HS-27A (cell line): ENCODE results near the gene SORCS2.
"Not testable (repeated sequence)": the region's sequence is repeated elsewhere in the genome, so short reads cannot be mapped to it uniquely, and the experiment has no call there.

Experiments
- DNase-seq: peaks from one replicate; pipeline ENCODE4 v3.0.0-alpha.2; 2012; ENCODE audit warnings: low read depth, missing footprints

Gene SORCS2

GRCh38 chr4:7585768-7586167, 393.4 kb downstream of the SORCS2 start:
- DNase-seq, result no peak

GRCh38 chr4:7587433-7588405, 395.4 kb downstream of the SORCS2 start:
- DNase-seq, result no peak

GRCh38 chr4:7590189-7590588, 397.9 kb downstream of the SORCS2 start:
- no peak for DNase-seq

- DNase-seq, result no peak
Observed at GRCh38 chr4:7590899-7591298, 398.6 kb downstream of the SORCS2 start.

- no peak for DNase-seq
Observed at GRCh38 chr4:7591409-7592053, 399.2 kb downstream of the SORCS2 start.

GRCh38 chr4:7593646-7594412, 401.5 kb downstream of the SORCS2 start:
- DNase-seq, result no peak

GRCh38 chr4:7595934-7596461, 403.7 kb downstream of the SORCS2 start:
- DNase-seq, result no peak

GRCh38 chr4:7596918-7597606, 404.7 kb downstream of the SORCS2 start:
- DNase-seq, result no peak

- DNase-seq, result no peak
Observed at GRCh38 chr4:7598939-7599790, 406.8 kb downstream of the SORCS2 start.

- no peak for DNase-seq
Observed at GRCh38 chr4:7600247-7600646, 407.9 kb downstream of the SORCS2 start.

- DNase-seq, result not testable (repeated sequence)
Observed at GRCh38 chr4:7602166-7602565, 409.8 kb downstream of the SORCS2 start.

- no peak for DNase-seq
Observed at GRCh38 chr4:7607156-7607910, 415.0 kb downstream of the SORCS2 start.

- no peak for DNase-seq
Observed at GRCh38 chr4:7608046-7608445, 415.7 kb downstream of the SORCS2 start.

GRCh38 chr4:7609316-7609715, 417.0 kb downstream of the SORCS2 start:
- DNase-seq, result no peak

GRCh38 chr4:7610022-7610670, 417.8 kb downstream of the SORCS2 start:
- DNase-seq, result no peak

- DNase-seq, result no peak
Observed at GRCh38 chr4:7610841-7611240, 418.5 kb downstream of the SORCS2 start.

GRCh38 chr4:7612311-7612897, 420.1 kb downstream of the SORCS2 start:
- DNase-seq, result no peak

- DNase-seq, result no peak
Observed at GRCh38 chr4:7614350-7614949, 422.1 kb downstream of the SORCS2 start.

- no peak for DNase-seq
Observed at GRCh38 chr4:7616193-7616592, 423.9 kb downstream of the SORCS2 start.
